Osteoblast (primary cell): ENCODE data around the gene OR2T1. TPM values are rescaled to one million over a fixed set of nuclear protein-coding genes. Genes with fewer than 3 reads are reported as not detected.
"Not testable (repeated sequence)": the region's sequence is repeated elsewhere in the genome, so short reads cannot be mapped to it uniquely, and the experiment has no call there.

Experiments used
- DNase-seq: peaks from one replicate; pipeline ENCODE4 v3.0.0; 2011; ENCODE audit warnings: low spot score, mixed read lengths; ENCODE audit not compliant: insufficient read length; ENCODE audit errors: missing footprints
- H2AFZ ChIP-seq: 2 replicates; pipeline ENCODE4 v1.6.0; 2011; ENCODE audit warnings: mild to moderate bottlenecking, low read length
- H3K27ac ChIP-seq: 2 replicates; pipeline ENCODE4 v1.5.1; 2011; ENCODE audit warnings: mild to moderate bottlenecking, low read depth, low read length, moderate library complexity
- H3K27me3 ChIP-seq: 2 replicates; pipeline ENCODE4 v1.6.0; 2012; ENCODE audit warnings: mild to moderate bottlenecking, control low read depth, inconsistent platforms, low read length, moderate library complexity; ENCODE audit not compliant: insufficient read depth
- H3K36me3 ChIP-seq: 2 replicates; pipeline ENCODE4 v1.5.1; 2011; ENCODE audit warnings: mild to moderate bottlenecking, low read length, control low read depth, moderate library complexity; ENCODE audit not compliant: insufficient read depth
- H3K4me1 ChIP-seq: 2 replicates; pipeline ENCODE4 v1.5.1; 2011; ENCODE audit warnings: mild to moderate bottlenecking, low read length, control low read depth, moderate library complexity; ENCODE audit not compliant: insufficient read depth
- H3K4me2 ChIP-seq: 2 replicates; pipeline ENCODE4 v1.6.0; 2011; ENCODE audit warnings: mild to moderate bottlenecking, low read length; ENCODE audit not compliant: insufficient read depth
- H3K4me3 ChIP-seq: fragments of 200-600 bp; sonication (generic); 3 replicates; pipeline ENCODE4 v1.5.1; 2012; ENCODE audit warnings: mild to moderate bottlenecking, low read length, inconsistent platforms; ENCODE audit not compliant: insufficient read depth
- H3K79me2 ChIP-seq: 2 replicates; pipeline ENCODE4 v1.6.0; 2012; ENCODE audit warnings: mild to moderate bottlenecking, low read length, control low read depth, inconsistent platforms; ENCODE audit not compliant: insufficient read depth
- H3K9me3 ChIP-seq: 2 replicates; pipeline ENCODE4 v1.5.1; 2011; ENCODE audit warnings: low read depth, low read length, control low read depth
- H4K20me1 ChIP-seq: 2 replicates; pipeline ENCODE4 v1.6.0; 2012; ENCODE audit warnings: mild to moderate bottlenecking, low read length, control low read depth; ENCODE audit not compliant: insufficient read depth
- total RNA-seq: library from RNA; depleted of rRNA; stranded (reverse); fragments of >200 nt; gene quantifications from 2 replicates; pipeline ENCODE4 v1.2.3, GENCODE V29; 2012
- TF ChIP-seq, protein P1 (sequence below): IDR thresholded peaks from 2 replicates; pipeline ENCODE4 v1.5.1; 2011; ENCODE audit warnings: mild to moderate bottlenecking, low read depth, low read length, moderate library complexity; ENCODE audit errors: extremely low read depth

Gene OR2T1
- total RNA-seq, 1 donor = not detected

DNA sequence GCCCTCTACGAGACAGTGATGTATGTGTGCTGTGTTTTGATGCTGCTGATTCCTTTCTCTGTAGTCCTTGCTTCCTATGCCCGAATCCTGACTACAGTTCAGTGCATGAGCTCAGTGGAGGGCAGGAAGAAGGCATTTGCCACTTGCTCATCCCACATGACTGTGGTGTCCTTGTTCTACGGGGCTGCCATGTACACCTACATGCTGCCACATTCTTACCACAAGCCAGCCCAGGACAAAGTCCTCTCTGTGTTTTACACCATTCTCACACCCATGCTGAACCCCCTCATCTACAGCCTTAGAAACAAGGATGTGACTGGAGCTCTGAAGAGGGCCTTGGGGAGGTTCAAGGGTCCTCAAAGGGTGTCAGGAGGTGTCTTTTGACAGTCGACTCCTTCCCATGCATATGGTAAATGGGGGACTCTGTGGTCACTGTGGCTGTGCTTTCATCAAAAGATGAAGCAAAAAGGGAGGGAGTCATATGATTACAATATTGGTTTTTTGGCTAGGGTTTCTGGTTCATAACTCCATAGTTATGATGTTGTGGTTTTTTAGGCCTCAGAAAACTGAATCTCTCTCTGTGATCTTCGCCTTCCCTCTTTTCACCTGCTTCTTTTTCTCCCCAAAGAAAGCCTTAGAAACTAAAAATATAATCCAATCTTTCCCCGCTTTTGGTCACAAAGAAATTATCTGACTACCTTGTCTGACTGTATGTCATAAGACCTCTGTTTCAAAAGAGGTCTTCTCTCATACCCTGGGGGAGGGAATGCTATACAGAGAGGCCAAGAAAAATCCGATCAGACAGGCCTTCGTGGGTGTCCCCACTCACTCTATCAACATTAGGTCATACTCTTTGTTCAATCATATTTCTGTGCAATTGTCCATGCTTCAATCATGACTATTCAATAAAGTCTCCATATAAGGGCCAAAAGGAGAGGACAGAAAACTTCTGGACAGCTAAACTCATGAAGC is 4.2 kb downstream of the OR2T1 start:
- Histone ChIP-seq H3K9me3 (peaks cover 6% of the 10 kb centered on the region), H4K20me1 (no peaks in the 10 kb centered on the region), H3K4me3 (no peak overlapping the region), H3K36me3 (no peaks in the 10 kb centered on the region), H3K4me1 (no peaks in the 10 kb centered on the region), H2AFZ (no peak overlapping the region), H3K79me2 (no peaks in the 10 kb centered on the region), H3K27me3 (no peaks in the 10 kb centered on the region), H3K27ac (no peak overlapping the region), H3K4me2 (no peak overlapping the region)
- TF ChIP-seq, protein P1, sequence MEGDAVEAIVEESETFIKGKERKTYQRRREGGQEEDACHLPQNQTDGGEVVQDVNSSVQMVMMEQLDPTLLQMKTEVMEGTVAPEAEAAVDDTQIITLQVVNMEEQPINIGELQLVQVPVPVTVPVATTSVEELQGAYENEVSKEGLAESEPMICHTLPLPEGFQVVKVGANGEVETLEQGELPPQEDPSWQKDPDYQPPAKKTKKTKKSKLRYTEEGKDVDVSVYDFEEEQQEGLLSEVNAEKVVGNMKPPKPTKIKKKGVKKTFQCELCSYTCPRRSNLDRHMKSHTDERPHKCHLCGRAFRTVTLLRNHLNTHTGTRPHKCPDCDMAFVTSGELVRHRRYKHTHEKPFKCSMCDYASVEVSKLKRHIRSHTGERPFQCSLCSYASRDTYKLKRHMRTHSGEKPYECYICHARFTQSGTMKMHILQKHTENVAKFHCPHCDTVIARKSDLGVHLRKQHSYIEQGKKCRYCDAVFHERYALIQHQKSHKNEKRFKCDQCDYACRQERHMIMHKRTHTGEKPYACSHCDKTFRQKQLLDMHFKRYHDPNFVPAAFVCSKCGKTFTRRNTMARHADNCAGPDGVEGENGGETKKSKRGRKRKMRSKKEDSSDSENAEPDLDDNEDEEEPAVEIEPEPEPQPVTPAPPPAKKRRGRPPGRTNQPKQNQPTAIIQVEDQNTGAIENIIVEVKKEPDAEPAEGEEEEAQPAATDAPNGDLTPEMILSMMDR = no peak
- DNase-seq = no peak

DNA sequence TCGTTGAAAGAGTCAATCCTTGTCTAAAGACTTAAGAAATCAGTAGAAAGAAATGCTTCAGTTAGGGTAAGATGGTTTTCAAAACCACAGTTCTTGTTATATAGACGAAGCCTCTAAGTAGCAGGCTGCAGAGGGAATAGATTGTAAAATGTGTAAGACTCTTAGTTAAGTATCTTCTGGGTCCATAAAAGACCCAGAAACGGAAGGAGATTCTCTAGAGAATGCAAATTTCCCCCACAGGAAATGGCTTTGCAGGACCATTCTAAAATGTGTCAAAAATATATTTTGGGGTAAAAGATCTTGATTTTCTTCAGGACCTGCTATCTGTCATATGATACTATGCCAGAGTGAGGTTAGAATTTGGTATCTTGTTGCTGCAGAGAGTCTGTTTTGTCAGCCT is 13.4 kb downstream of the OR2T1 start:
- Histone ChIP-seq H3K79me2 (no peaks in the 10 kb centered on the region), H3K27me3 (no peaks in the 10 kb centered on the region), H3K4me2 (no peak overlapping the region), H3K9me3 (peaks cover 5% of the 10 kb centered on the region), H3K4me3 (no peak overlapping the region), H4K20me1 (no peaks in the 10 kb centered on the region), H3K36me3 (no peaks in the 10 kb centered on the region), H3K27ac (no peak overlapping the region), H3K4me1 (no peaks in the 10 kb centered on the region), H2AFZ (no peak overlapping the region)
- DNase-seq = no peak
- TF ChIP-seq, protein P1 = no peak

DNA sequence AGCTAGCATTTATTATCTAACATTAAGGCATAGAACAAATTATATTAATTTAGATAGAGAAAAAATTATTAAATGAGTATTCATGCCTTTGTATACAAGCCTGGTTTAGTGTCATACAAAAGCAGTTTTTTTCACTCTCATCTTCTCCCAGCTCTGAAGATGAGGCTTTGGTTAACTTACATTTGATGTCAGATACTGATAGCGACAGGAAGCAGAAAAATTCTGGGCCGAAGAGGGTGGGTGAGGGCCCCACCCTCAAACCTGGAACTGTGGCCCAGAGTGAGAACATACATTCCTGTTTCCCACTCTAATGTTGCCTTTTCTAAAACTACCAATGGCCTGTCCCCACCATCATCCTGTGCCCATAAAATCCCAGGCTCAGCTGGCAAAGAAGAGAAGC is 15.0 kb downstream of the OR2T1 start:
- no peaks in the 10 kb centered on the region for H3K4me1 ChIP-seq
- no peak overlapping the region for H3K4me2 ChIP-seq
- no peak overlapping the region for H2AFZ ChIP-seq
- H3K9me3 ChIP-seq = no peaks in the 10 kb centered on the region
- no peak overlapping the region for H3K27ac ChIP-seq
- TF ChIP-seq, protein P1 = no peak
- DNase-seq = no peak
- H3K36me3 ChIP-seq = no peaks in the 10 kb centered on the region
- H3K79me2 ChIP-seq = no peaks in the 10 kb centered on the region
- H4K20me1 ChIP-seq = no peaks in the 10 kb centered on the region
- H3K4me3 ChIP-seq = no peak overlapping the region
- H3K27me3 ChIP-seq = no peaks in the 10 kb centered on the region

DNA sequence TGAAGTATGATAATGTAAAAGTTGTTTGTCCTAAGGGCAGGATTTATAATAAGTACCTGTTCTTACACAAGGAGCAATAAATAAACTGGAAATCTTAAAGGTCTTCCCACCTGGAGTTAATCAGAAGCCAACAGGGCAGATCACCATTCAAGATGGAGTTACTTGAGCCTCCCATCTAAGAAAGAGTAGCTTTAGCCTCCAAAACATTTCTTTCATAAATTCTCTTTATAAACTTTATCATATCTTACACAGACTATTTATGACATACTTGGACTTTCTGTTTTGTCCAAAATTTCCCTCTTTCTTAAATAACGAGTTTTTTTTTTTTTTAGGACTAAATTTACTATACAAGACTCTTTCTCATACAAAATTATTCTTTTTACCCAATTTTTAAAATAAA is 18.5 kb downstream of the OR2T1 start:
- Histone ChIP-seq H3K4me1 (no peaks in the 10 kb centered on the region), H3K4me2 (no peak overlapping the region), H4K20me1 (no peaks in the 10 kb centered on the region), H2AFZ (no peak overlapping the region), H3K27ac (no peak overlapping the region), H3K79me2 (no peaks in the 10 kb centered on the region), H3K9me3 (no peaks in the 10 kb centered on the region), H3K4me3 (no peak overlapping the region), H3K27me3 (no peaks in the 10 kb centered on the region), H3K36me3 (no peaks in the 10 kb centered on the region)
- DNase-seq = no peak
- TF ChIP-seq, protein P1 = no peak

DNA sequence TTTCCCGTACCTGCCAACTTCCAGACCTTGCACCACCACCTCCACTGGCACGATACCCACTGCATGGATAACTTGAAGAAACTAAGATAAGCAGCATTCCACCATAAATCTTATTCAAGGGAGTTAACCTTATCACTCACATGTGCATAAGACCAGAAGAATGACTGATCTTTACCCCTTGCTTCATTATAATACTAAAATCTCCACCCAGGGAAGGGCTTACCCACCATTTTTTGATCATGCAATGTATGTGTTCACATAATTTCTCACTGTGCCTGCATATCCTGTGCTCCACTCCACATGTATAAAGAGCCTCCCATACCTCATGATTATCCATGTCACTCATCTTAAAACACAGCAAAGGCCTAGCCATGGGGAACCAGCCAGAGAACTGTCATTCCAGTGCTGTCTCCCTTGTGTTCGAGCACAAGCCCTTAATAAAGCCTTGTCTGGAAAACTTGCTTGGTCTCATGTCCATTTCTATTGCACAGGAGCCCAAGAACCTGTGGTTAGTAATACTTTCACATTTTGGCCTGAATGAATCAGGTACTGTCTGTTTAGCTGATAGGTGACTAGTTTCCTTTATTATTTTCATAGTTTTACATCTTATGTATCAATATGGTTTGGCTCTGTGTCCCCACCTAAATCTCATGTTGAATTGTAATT is 24.8 kb downstream of the OR2T1 start:
- H3K4me2 ChIP-seq, DNase-seq, H2AFZ ChIP-seq, H3K36me3 ChIP-seq, H3K79me2 ChIP-seq, H3K4me1 ChIP-seq, H3K27ac ChIP-seq, H3K9me3 ChIP-seq, H3K27me3 ChIP-seq, H4K20me1 ChIP-seq, H3K4me3 ChIP-seq: not testable (repeated sequence)

DNA sequence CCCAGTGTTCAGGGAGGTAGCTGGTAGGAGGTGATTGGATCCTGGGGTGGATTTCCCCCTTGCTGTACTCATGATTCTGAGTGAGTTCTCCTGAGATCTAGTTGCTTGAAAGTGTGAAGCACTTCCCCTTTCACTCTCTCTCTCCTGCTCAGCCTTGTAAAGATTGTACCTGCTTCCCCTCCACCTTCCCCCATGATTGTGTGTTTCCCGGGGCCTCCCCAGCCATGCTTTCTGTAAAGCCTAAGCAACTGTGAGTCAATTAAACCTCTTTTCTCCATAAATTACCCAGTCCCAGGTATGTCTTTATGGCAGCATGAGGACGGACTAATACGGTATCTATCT is 25.3 kb downstream of the OR2T1 start:
- H3K27me3 ChIP-seq, H3K4me2 ChIP-seq, H3K4me3 ChIP-seq, H3K9me3 ChIP-seq, H2AFZ ChIP-seq, H3K36me3 ChIP-seq, H3K27ac ChIP-seq, H3K4me1 ChIP-seq, H3K79me2 ChIP-seq, H4K20me1 ChIP-seq, DNase-seq: not testable (repeated sequence)
